ENCODE measurements around the gene CDKAL1.

CDKAL1 gene

GRCh38 chr6:20693466-20694063, 159.3 kb downstream of the CDKAL1 start:
- WGBS, 2 experiments (ENCODE audit: insufficient coverage in 2 of 2), result 92% methylated on average over 2 of the region's 4 CpGs; no CpG with 5 or more reads in 1 of the 2 experiments
- Histone ChIP-seq H3K4me3 (ENCODE audit: extremely low read depth, insufficient read depth, low read length, poor library complexity, severe bottlenecking) (no peak overlapping the region), H3K36me3 (ENCODE audit: control insufficient read depth, insufficient read depth, low read length) (no peaks in the 10 kb centered on the region), H3K4me1 (ENCODE audit: control insufficient read depth, insufficient read depth, low read length, poor library complexity, severe bottlenecking) (peaks cover 7% of the 10 kb centered on the region), H3K9me3 (ENCODE audit: control insufficient read depth, low read length) (no peaks in the 10 kb centered on the region), H3K27ac (ENCODE audit: low read depth, low read length, severe bottlenecking) (no peak overlapping the region)

GRCh38 chr6:20696676-20697075, 162.4 kb downstream of the CDKAL1 start:
- no CpG with 5 or more reads among the region's 3 CpGs for WGBS, 2 experiments (ENCODE audit: insufficient coverage in 2 of 2)
- Histone ChIP-seq H3K27ac (ENCODE audit: low read depth, low read length, severe bottlenecking) (no peak overlapping the region), H3K36me3 (ENCODE audit: control insufficient read depth, insufficient read depth, low read length) (no peaks in the 10 kb centered on the region), H3K9me3 (ENCODE audit: control insufficient read depth, low read length) (no peaks in the 10 kb centered on the region), H3K4me3 (ENCODE audit: extremely low read depth, insufficient read depth, low read length, poor library complexity, severe bottlenecking) (no peak overlapping the region), H3K4me1 (ENCODE audit: control insufficient read depth, insufficient read depth, low read length, poor library complexity, severe bottlenecking) (no peaks in the 10 kb centered on the region)

GRCh38 chr6:20698675-20699074, 164.4 kb downstream of the CDKAL1 start:
- H3K4me3 ChIP-seq (ENCODE audit: extremely low read depth, insufficient read depth, low read length, poor library complexity, severe bottlenecking), result no peak overlapping the region
- H3K36me3 ChIP-seq (ENCODE audit: control insufficient read depth, insufficient read depth, low read length), result no peaks in the 10 kb centered on the region
- WGBS, 2 experiments (ENCODE audit: insufficient coverage in 2 of 2), result no CpG with 5 or more reads among the region's 1 CpG
- no peaks in the 10 kb centered on the region for H3K4me1 ChIP-seq (ENCODE audit: control insufficient read depth, insufficient read depth, low read length, poor library complexity, severe bottlenecking)
- no peaks in the 10 kb centered on the region for H3K9me3 ChIP-seq (ENCODE audit: control insufficient read depth, low read length)
- H3K27ac ChIP-seq (ENCODE audit: low read depth, low read length, severe bottlenecking), result no peak overlapping the region

- 91% methylated on average over 3 of the region's 4 CpGs; no CpG with 5 or more reads in 1 of the 2 experiments for WGBS, 2 experiments (ENCODE audit: insufficient coverage in 2 of 2)
- no peak overlapping the region for H3K4me3 ChIP-seq (ENCODE audit: extremely low read depth, insufficient read depth, low read length, poor library complexity, severe bottlenecking)
Measured at GRCh38 chr6:20699402-20699801, 165.1 kb downstream of the CDKAL1 start.

GRCh38 chr6:20700375-20700774, 166.1 kb downstream of the CDKAL1 start:
- Histone ChIP-seq H3K27ac (ENCODE audit: low read depth, low read length, severe bottlenecking) (no peak overlapping the region), H3K4me3 (ENCODE audit: extremely low read depth, insufficient read depth, low read length, poor library complexity, severe bottlenecking) (no peak overlapping the region), H3K4me1 (ENCODE audit: control insufficient read depth, insufficient read depth, low read length, poor library complexity, severe bottlenecking) (no peaks in the 10 kb centered on the region), H3K36me3 (ENCODE audit: control insufficient read depth, insufficient read depth, low read length) (no peaks in the 10 kb centered on the region), H3K9me3 (ENCODE audit: control insufficient read depth, low read length) (no peaks in the 10 kb centered on the region)

More at GRCh38 chr6:20699402-20699801, 165.1 kb downstream of the CDKAL1 start:
- no peaks in the 10 kb centered on the region for H3K36me3 ChIP-seq (ENCODE audit: control insufficient read depth, insufficient read depth, low read length)
- H3K9me3 ChIP-seq (ENCODE audit: control insufficient read depth, low read length), result no peaks in the 10 kb centered on the region
- H3K4me1 ChIP-seq (ENCODE audit: control insufficient read depth, insufficient read depth, low read length, poor library complexity, severe bottlenecking), result no peaks in the 10 kb centered on the region
- H3K27ac ChIP-seq (ENCODE audit: low read depth, low read length, severe bottlenecking), result no peak overlapping the region

GRCh38 chr6:20702366-20702765, 168.1 kb downstream of the CDKAL1 start:
- no peaks in the 10 kb centered on the region for H3K4me1 ChIP-seq (ENCODE audit: control insufficient read depth, insufficient read depth, low read length, poor library complexity, severe bottlenecking)
- no peak overlapping the region for H3K4me3 ChIP-seq (ENCODE audit: extremely low read depth, insufficient read depth, low read length, poor library complexity, severe bottlenecking)
- 93 to 96% methylated on average over 10 to 12 of the region's 13 CpGs for WGBS, 2 experiments (ENCODE audit: insufficient coverage in 2 of 2)
- no peak overlapping the region for H3K27ac ChIP-seq (ENCODE audit: low read depth, low read length, severe bottlenecking)
- no peaks in the 10 kb centered on the region for H3K9me3 ChIP-seq (ENCODE audit: control insufficient read depth, low read length)
- H3K36me3 ChIP-seq (ENCODE audit: control insufficient read depth, insufficient read depth, low read length), result no peaks in the 10 kb centered on the region

- Histone ChIP-seq H3K4me3 (ENCODE audit: extremely low read depth, insufficient read depth, low read length, poor library complexity, severe bottlenecking) (no peak overlapping the region), H3K27ac (ENCODE audit: low read depth, low read length, severe bottlenecking) (no peak overlapping the region), H3K36me3 (ENCODE audit: control insufficient read depth, insufficient read depth, low read length) (no peaks in the 10 kb centered on the region), H3K9me3 (ENCODE audit: control insufficient read depth, low read length) (no peaks in the 10 kb centered on the region), H3K4me1 (ENCODE audit: control insufficient read depth, insufficient read depth, low read length, poor library complexity, severe bottlenecking) (no peaks in the 10 kb centered on the region)
- 100% methylated on average over 1 of the region's 3 CpGs; no CpG with 5 or more reads in 1 of the 2 experiments for WGBS, 2 experiments (ENCODE audit: insufficient coverage in 2 of 2)
Measured at GRCh38 chr6:20703049-20703448, 168.8 kb downstream of the CDKAL1 start.

- Histone ChIP-seq H3K4me3 (ENCODE audit: extremely low read depth, insufficient read depth, low read length, poor library complexity, severe bottlenecking) (no peak overlapping the region), H3K4me1 (ENCODE audit: control insufficient read depth, insufficient read depth, low read length, poor library complexity, severe bottlenecking) (no peaks in the 10 kb centered on the region), H3K27ac (ENCODE audit: low read depth, low read length, severe bottlenecking) (no peak overlapping the region), H3K36me3 (ENCODE audit: control insufficient read depth, insufficient read depth, low read length) (no peaks in the 10 kb centered on the region), H3K9me3 (ENCODE audit: control insufficient read depth, low read length) (no peaks in the 10 kb centered on the region)
- 90 to 94% methylated on average over 1 to 2 of the region's 2 CpGs for WGBS, 2 experiments (ENCODE audit: insufficient coverage in 2 of 2)
Measured at GRCh38 chr6:20704325-20705025, 170.2 kb downstream of the CDKAL1 start.

- WGBS, 2 experiments (ENCODE audit: insufficient coverage in 2 of 2), result 91 to 97% methylated on average over 4 of the region's 5 CpGs
- Histone ChIP-seq H3K4me1 (ENCODE audit: control insufficient read depth, insufficient read depth, low read length, poor library complexity, severe bottlenecking) (no peaks in the 10 kb centered on the region), H3K27ac (ENCODE audit: low read depth, low read length, severe bottlenecking) (no peak overlapping the region)
Measured at GRCh38 chr6:20705741-20706140, 171.5 kb downstream of the CDKAL1 start.

GRCh38 chr6:20706238-20706938, 172.1 kb downstream of the CDKAL1 start:
- Histone ChIP-seq H3K4me1 (ENCODE audit: control insufficient read depth, insufficient read depth, low read length, poor library complexity, severe bottlenecking) (peaks cover 4% of the 10 kb centered on the region), H3K4me3 (ENCODE audit: extremely low read depth, insufficient read depth, low read length, poor library complexity, severe bottlenecking) (no peak overlapping the region), H3K27ac (ENCODE audit: low read depth, low read length, severe bottlenecking) (no peak overlapping the region), H3K9me3 (ENCODE audit: control insufficient read depth, low read length) (no peaks in the 10 kb centered on the region), H3K36me3 (ENCODE audit: control insufficient read depth, insufficient read depth, low read length) (no peaks in the 10 kb centered on the region)
- WGBS, 2 experiments (ENCODE audit: insufficient coverage in 2 of 2), result no CpG with 5 or more reads among the region's 1 CpG

More at GRCh38 chr6:20705741-20706140, 171.5 kb downstream of the CDKAL1 start:
- no peaks in the 10 kb centered on the region for H3K9me3 ChIP-seq (ENCODE audit: control insufficient read depth, low read length)
- no peaks in the 10 kb centered on the region for H3K36me3 ChIP-seq (ENCODE audit: control insufficient read depth, insufficient read depth, low read length)
- no peak overlapping the region for H3K4me3 ChIP-seq (ENCODE audit: extremely low read depth, insufficient read depth, low read length, poor library complexity, severe bottlenecking)
